ENCODE data around the gene DYSF.

The DYSF gene

DNA sequence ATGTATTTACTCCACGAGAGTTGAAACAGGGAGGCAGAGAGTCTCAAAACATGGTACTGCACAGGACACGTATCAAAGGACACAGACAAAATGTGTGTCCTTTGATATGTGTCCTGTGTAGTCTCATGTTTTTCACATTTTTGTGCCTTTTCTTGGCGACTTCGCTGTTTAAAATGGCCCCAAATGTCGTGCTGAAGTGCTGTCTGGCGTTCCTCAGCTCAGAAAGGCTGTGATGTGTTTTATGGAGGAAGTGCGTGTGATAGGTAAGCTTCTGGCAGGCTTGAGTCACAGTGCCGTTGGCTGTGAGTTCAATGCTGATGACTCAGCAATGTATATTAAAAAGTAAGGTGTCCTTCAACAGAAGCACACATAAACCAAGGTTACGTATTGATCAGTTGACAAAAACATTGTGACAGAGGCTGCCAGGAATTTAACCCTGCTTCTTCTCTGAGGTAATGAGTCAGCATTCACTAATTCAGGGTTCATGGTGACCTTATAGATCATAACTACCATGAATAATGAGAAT, 78.2 kb downstream of the DYSF start:
- no peak for DNase-seq

DNA sequence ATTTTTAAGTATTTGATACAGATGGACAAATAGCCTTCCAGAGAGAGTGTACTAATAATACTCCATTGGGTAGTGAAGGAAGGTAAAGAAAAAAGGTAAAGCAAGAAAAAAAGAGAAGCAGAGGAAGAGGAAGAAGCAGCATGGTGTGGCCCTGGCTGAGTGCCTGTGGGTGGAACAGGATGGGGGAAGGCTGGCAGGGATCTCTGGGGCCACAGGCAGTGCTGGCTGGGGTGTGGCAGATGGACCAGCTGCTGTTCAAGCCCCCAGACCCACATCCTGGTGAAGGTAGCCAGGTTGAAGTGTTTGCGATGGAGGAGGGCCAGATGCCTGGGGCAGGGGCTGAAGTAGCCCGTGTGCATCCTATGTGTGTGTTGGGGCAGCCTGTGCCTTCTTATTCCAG, 79.0 kb downstream of the DYSF start:
- no peak for DNase-seq

GRCh38 chr2:71534201-71534600, 80.8 kb downstream of the DYSF start:
- DNase-seq: no peak

DNA sequence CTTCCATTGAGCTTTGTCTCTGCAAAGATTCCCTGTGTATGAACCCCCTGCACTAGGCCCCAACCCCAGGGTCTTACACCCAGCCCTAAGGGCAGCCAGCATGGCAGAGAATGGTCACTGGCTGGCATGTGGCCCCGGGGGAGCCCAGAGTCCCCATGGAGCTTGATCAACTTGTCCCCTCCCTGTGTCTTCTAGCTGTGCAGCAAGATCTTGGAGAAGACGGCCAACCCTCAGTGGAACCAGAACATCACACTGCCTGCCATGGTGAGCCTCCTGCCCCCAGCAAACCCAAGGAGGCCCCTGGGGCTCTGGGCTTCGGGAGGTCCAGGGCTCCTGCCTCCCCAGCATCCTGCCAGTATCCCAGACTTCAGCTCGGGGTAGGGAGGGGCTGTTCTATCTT, 81.5 kb downstream of the DYSF start:
- DNase-seq: no peak

DNA sequence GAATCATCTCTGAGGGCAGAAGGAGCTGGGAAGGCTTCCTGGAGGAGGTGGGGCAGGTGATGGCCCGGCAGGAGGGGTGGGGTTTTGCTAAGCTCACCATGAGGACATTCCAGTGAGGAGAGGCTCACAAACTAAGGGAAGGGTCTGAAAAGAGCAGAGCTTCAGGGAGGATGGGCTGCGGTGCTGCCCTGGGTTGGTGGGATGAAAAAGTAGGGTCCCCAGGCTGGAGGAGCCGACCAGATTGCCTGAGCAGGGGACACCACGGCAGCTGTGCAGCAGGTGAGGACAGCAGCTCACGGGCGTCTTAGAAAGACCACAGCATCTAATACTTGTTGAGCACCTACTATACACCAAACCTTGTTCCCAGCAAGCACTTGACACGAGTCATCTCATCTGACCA, 82.2 kb downstream of the DYSF start:
- no peak for DNase-seq

- DNase-seq: no peak
These were observed 82.9 kb downstream of the DYSF start for GRCh38 chr2:71536226-71536671.

DNA sequence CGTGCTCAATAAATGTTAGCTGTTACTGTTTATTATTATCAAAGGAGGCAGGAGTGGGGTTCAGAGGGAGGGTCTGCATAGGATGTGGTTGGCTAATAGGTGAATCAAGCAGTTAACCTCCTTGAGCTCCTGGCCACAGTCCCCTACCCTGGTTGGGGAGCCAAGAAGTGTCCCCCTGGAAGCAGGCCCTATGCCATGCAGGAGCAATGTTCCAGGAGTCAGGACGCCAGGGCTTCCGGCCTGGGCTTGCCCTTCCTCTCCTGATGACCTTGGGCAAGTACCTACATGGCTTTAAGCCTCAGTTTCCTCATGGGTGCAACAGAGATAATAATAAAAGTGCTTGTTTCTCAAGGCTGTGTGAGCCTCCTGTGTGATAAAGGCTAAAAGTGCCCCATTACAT, 84.9 kb downstream of the DYSF start:
- no peak for DNase-seq

- no peak for DNase-seq
These were observed 85.4 kb downstream of the DYSF start for GRCh38 chr2:71538656-71539265.

GRCh38 chr2:71540818-71541217, 87.5 kb downstream of the DYSF start:
- no peak for DNase-seq

DNA sequence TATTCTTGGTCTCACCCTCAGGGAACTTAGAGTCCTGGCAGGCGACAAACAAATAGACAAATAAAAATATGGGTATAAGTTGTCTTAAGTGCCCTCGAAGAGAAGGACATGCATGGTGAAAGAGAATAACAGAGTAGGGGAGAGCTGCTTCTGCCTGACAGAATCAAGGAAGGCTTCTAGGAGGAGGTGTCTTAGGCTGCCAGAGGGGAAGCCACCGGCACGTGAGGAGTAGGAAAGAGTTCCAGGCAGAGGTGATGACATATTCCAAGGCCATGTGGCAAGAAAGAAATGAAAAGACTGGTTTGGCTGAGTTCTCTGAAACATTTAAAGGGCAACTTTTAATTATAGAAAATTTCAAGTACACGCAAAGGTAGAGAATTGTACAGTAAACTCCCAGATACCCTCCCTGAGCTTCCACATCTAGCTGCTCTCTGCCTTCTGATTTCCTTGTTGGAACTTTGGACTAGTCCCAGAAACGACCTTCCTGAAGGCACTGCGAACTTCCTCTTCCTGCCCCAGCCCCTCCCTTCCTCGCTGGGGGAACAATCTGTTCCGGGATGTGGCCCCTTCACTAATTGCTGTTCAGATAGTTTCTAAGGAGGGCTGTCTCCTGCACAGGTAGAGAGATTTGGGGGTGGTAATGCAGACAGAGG, 91.7 kb downstream of the DYSF start:
- DNase-seq: no peak

GRCh38 chr2:71545572-71546274, 92.4 kb downstream of the DYSF start:
- DNase-seq: peak; percentile 60

GRCh38 chr2:71546275-71546638, 92.9 kb downstream of the DYSF start:
- DNase-seq: no peak

DNA sequence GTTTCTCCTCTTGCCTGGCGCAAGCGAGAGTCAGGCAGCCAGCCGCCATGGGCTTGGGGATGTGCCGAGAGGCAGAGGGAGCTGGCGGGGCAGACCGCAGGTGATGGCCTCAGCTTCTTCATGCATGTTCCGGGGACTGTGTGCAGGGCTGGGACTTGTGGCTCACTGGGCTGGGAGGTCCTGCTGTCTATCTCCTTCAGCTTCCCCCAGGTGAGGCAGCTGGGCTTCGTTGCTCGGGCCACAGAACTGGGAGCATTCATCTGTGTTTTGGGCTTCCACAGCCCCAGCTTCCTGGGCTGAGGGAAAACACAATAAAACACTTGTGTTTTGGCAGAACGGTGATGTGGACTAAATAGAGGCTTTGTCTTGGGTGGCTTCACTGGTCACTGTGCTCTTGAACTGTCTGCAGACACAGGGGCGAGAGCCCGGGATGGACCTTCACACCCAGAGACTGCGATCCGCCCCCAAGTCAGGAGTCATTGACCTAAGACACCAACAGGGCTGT, 93.5 kb downstream of the DYSF start:
- no peak for DNase-seq

- no peak for DNase-seq
These were observed 94.4 kb downstream of the DYSF start for GRCh38 chr2:71547616-71548285.

- DNase-seq: peak; percentile 81
These were observed 95.5 kb downstream of the DYSF start for GRCh38 chr2:71548646-71549425.

GRCh38 chr2:71550801-71551630, 97.7 kb downstream of the DYSF start:
- DNase-seq: no peak

- no peak for DNase-seq
These were observed 98.2 kb downstream of the DYSF start for GRCh38 chr2:71551631-71551915.

DNA sequence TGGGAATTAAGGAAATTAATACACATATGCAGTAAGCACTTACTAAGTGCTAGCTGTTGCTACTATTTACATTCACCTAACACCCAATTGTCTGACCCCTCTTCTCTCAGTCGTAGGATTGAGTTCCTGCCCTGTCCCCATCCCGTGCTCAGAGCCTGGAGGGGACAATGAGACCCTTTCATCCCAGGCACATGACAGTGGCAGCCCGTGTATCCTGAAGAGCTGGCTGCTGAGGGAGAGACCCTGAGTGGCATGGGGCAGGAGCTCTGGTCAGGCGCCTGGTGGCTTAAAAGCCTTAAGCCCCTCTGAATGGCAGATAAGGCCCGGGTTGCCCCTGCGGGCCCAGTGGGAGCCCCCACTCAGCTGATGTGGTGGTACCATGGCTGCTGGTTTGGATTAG, 99.0 kb downstream of the DYSF start:
- no peak for DNase-seq

- DNase-seq: no peak
These were observed 99.5 kb downstream of the DYSF start for GRCh38 chr2:71552861-71553301.

DNA sequence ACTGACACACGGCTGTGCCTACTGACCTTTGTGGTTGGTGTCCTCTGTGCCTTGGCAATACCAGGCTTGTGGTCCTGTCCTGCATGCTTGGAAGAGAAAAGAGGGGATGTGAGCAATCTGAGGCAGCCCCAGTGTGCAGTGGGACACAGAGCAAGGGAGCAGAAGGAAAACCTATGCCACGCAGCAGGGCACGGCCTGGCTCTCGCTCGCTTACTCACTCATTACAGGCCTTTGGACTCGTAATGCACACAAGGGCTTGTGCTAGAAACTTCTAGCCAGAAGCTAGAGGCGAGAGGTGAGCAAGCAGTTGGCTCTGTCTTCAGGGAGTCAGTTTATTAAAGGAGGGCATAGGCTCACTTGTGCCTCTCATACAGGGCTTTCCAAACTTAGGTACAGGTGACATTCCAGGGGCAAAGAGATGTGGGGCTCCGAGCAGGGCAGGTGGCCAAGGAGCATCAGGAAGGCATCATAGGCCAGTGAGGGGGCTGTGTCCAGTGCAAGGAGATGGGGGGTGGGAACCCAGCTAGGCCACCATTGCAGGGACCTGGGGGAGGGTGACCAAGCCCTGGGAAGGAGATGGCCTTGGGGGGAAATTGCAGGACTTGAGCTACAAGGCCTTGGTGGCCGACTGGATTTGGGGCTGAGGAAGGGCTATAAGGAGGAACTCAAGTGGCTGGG, 100.8 kb downstream of the DYSF start:
- no peak for DNase-seq

DNA sequence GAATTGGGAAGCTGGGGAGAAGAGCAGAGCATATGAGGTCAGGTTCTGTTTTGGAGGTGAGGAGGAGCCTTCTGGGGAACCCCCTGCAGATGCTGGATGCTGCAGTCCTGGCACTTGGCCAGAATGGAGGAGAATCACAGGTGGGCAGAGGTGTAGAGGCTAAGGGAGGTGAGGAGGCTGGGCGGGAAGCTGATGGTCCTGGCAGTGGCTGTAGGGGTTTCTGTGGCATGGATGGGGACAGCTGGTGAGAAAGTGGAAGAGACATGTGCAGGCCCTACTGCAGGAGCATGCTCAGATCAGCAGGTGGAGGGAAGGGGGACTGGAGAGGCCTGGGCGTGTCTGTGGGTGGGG, 101.3 kb downstream of the DYSF start:
- no peak for DNase-seq

Data from stimulated activated CD8-positive, alpha-beta memory T cell treated with anti-CD3 and anti-CD28 coated beads, Interleukin-4, amount 100 ng/mL, for 48 hours (primary cell).